Measurements from ENCODE around the gene SLC22A17. TPM values are rescaled to one million over a fixed set of nuclear protein-coding genes. Genes with fewer than 3 reads are reported as not detected.

SLC22A17 gene
- total RNA-seq, 4 donors from 2014 or later, result 55.9 to 91.0 (median 58.3) TPM

DNA sequence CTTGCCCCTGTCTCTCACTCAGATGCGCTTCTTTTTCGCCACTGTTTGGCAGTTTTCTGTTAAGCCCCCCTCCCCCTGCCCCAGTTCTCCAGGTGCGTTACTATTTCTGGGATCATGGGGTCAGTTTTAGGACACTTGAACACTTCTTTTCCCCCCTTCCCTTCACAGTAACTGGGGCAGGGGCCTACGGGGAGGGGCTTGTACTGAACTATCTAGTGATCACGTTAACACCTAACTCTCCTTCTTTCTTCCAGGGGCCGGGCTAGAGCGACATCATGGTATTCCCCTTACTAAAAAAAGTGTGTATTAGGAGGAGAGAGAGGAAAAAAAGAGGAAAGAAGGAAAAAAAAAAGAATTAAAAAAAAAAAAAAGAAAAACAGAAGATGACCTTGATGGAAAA is 27.7 kb downstream of the SLC22A17 start:
- peaks cover 0 to 30% (median 19%) of the 10 kb centered on the region in 3 donors for H3K36me3 ChIP-seq
- no peaks in the 10 kb centered on the region for H3K27me3 ChIP-seq
- TF ChIP-seq EP300 (IDR thresholded peaks at IDR 0.05), result no peak
- no peak for TF ChIP-seq POLR2A (IDR thresholded peaks at IDR 0.05)
- no peak for TF ChIP-seq CTCF (IDR thresholded peaks at IDR 0.05)
- no peak for DNase-seq (ENCODE audit: low spot score in 2 of 2)
- peaks cover 5 to 44% (median 22%) of the 10 kb centered on the region in 4 donors for H3K4me1 ChIP-seq
- H3K4me3 ChIP-seq, result no peak overlapping the region
- H3K9me3 ChIP-seq, result no peaks in the 10 kb centered on the region
- no peak overlapping the region for H3K27ac ChIP-seq
- 75 to 82% methylated on average over 7 of the region's 7 CpGs for WGBS, 2 donors

GRCh38 chr14:23324455-23324846 is 28.2 kb downstream of the SLC22A17 start:
- no peaks in the 10 kb centered on the region for H3K9me3 ChIP-seq
- peaks cover 5 to 46% (median 23%) of the 10 kb centered on the region in 4 donors for H3K4me1 ChIP-seq
- WGBS, 2 donors, result 77 to 85% methylated on average over 2 of the region's 2 CpGs
- no peak overlapping the region for H3K27ac ChIP-seq
- H3K36me3 ChIP-seq, result peaks cover 0 to 30% (median 19%) of the 10 kb centered on the region in 3 donors
- TF ChIP-seq EP300 (IDR thresholded peaks at IDR 0.05) (no peak), POLR2A (IDR thresholded peaks at IDR 0.05) (no peak), CTCF (IDR thresholded peaks at IDR 0.05) (no peak)
- no peak for DNase-seq (ENCODE audit: low spot score in 2 of 2)
- no peaks in the 10 kb centered on the region for H3K27me3 ChIP-seq
- H3K4me3 ChIP-seq, result no peak overlapping the region

GRCh38 chr14:23323838-23324454 is 28.7 kb downstream of the SLC22A17 start:
- Histone ChIP-seq H3K27me3 (no peaks in the 10 kb centered on the region), H3K36me3 (peaks cover 0 to 30% (median 19%) of the 10 kb centered on the region in 3 donors), H3K9me3 (no peaks in the 10 kb centered on the region), H3K4me3 (no peak overlapping the region), H3K27ac (no peak overlapping the region), H3K4me1 (peaks cover 5 to 46% (median 23%) of the 10 kb centered on the region in 4 donors)
- no peak for DNase-seq (ENCODE audit: low spot score in 2 of 2)
- 84 to 85% methylated on average over 18 of the region's 18 CpGs for WGBS, 2 donors
- TF ChIP-seq EP300 (IDR thresholded peaks at IDR 0.05) (no peak), POLR2A (IDR thresholded peaks at IDR 0.05) (no peak), CTCF (IDR thresholded peaks at IDR 0.05) (no peak)

- WGBS, 2 donors, result 35 to 37% methylated on average over 10 of the region's 10 CpGs
- no peak for TF ChIP-seq POLR2A (IDR thresholded peaks at IDR 0.05)
- TF ChIP-seq CTCF (IDR thresholded peaks at IDR 0.05), result no peak
- no peak for TF ChIP-seq EP300 (IDR thresholded peaks at IDR 0.05)
- Histone ChIP-seq H3K27me3 (no peaks in the 10 kb centered on the region), H3K4me3 (peak overlapping the region; percentile 78 to 99 (median 97)), H3K9me3 (no peaks in the 10 kb centered on the region), H3K36me3 (peaks cover 0 to 30% (median 19%) of the 10 kb centered on the region in 3 donors), H3K4me1 (peaks cover 5 to 39% (median 20%) of the 10 kb centered on the region in 4 donors), H3K27ac (peak overlapping the region in 3 of 4 donors; percentile 95 to 99 (median 98))
- no peak for DNase-seq (ENCODE audit: low spot score in 2 of 2)
Observed at GRCh38 chr14:23322568-23323517, 29.8 kb downstream of the SLC22A17 start.

Data from tibial nerve (tissue), 4 donors.